GM23248 (cell line): ENCODE measurements around the gene MTERF2. TPM values are rescaled to one million over a fixed set of nuclear protein-coding genes. Genes with fewer than 3 reads are reported as not detected.

ENCODE experiments used
- DNase-seq: peaks from one replicate; pipeline ENCODE4 v3.0.0-alpha.2; 2015
- H2AFZ ChIP-seq: fragments of 200-600 bp; sonication (generic); 2 replicates; pipeline ENCODE4 v1.6.1; 2016; ENCODE audit warnings: antibody characterized with exemption
- H3F3A ChIP-seq: fragments of 200-600 bp; sonication (generic); 2 replicates; pipeline ENCODE4 v1.6.1; 2016; ENCODE audit warnings: mild to moderate bottlenecking, antibody characterized with exemption, mixed run types; ENCODE audit not compliant: insufficient read depth
- H3K27ac ChIP-seq: fragments of 200-600 bp; sonication (generic); 2 replicates; pipeline ENCODE4 v1.5.1; 2016; ENCODE audit warnings: mild to moderate bottlenecking
- H3K27me3 ChIP-seq: fragments of 200-600 bp; sonication (generic); replicated peaks from 2 replicates; pipeline ENCODE4 v1.6.1; 2016; ENCODE audit warnings: mild to moderate bottlenecking; ENCODE audit not compliant: insufficient read depth
- H3K36me3 ChIP-seq: fragments of 200-600 bp; sonication (generic); 2 replicates; pipeline ENCODE4 v1.6.1; 2016; ENCODE audit warnings: low read depth, mild to moderate bottlenecking
- H3K4me1 ChIP-seq: fragments of 200-600 bp; sonication (generic); 2 replicates; pipeline ENCODE4 v1.6.1; 2016; ENCODE audit warnings: mild to moderate bottlenecking; ENCODE audit not compliant: insufficient read depth
- H3K4me2 ChIP-seq: fragments of 200-600 bp; sonication (generic); one replicate; pipeline ENCODE4 v1.6.1; 2016; ENCODE audit warnings: mild to moderate bottlenecking; ENCODE audit not compliant: unreplicated experiment
- H3K4me3 ChIP-seq: fragments of 200-600 bp; sonication (generic); 2 replicates; pipeline ENCODE4 v1.5.1; 2016; ENCODE audit warnings: mild to moderate bottlenecking
- H3K79me2 ChIP-seq: fragments of 200-600 bp; sonication (generic); 2 replicates; pipeline ENCODE4 v1.6.1; 2016; ENCODE audit warnings: mild to moderate bottlenecking; ENCODE audit not compliant: insufficient read depth
- H3K9ac ChIP-seq: fragments of 200-600 bp; sonication (generic); 2 replicates; pipeline ENCODE4 v1.6.1; 2016; ENCODE audit warnings: mild to moderate bottlenecking
- H3K9me2 ChIP-seq: fragments of 200-600 bp; sonication (generic); 2 replicates; pipeline ENCODE4 v1.6.1; 2016; ENCODE audit warnings: mixed run types, mild to moderate bottlenecking, moderate library complexity; ENCODE audit not compliant: insufficient read depth
- H3K9me3 ChIP-seq: fragments of 200-600 bp; sonication (generic); one replicate; pipeline ENCODE4 v1.6.1; 2017; ENCODE audit warnings: low read depth
- H4K20me1 ChIP-seq: fragments of 200-600 bp; sonication (generic); 2 replicates; pipeline ENCODE4 v1.6.0; 2016; ENCODE audit not compliant: insufficient read depth
- EZH2 ChIP-seq: fragments of 200-600 bp; sonication (generic); IDR thresholded peaks from 2 replicates; pipeline ENCODE4 v1.6.1; 2018; ENCODE audit warnings: antibody characterized with exemption, mild to moderate bottlenecking; ENCODE audit not compliant: insufficient read depth, poor library complexity, severe bottlenecking
- EZH2phosphoT487 ChIP-seq: fragments of 200-600 bp; sonication (generic); IDR thresholded peaks from 2 replicates; pipeline ENCODE4 v1.6.1; 2018; ENCODE audit warnings: antibody characterized with exemption, moderate library complexity, mild to moderate bottlenecking, low read depth; ENCODE audit not compliant: insufficient read depth
- WGBS, 2 experiments: methylation state at CpG; one replicate each; pipeline ENCODE4 v1.1.6; 2015 to 2017; ENCODE audit warnings: low lambda C conversion rate in 2 of 2, low coverage in 1 of 2; ENCODE audit errors: missing lambda C conversion rate in 2 of 2; 5-methylcytosine and 5-hydroxymethylcytosine counted together
- in situ Hi-C: fragments of 300-500 bp; cut with MboI; formaldehyde crosslinking; loops from 2 replicates; pipeline ENCODE4 v1.15.0; 2020
- polyA plus RNA-seq: library from polyadenylated mRNA; unstranded; fragments of >200 nt; fragmentation: Nextera tagmentation; extraction: Ambion mirVana; gene quantifications from 2 replicates; pipeline ENCODE4 v1.2.1, GENCODE V29; 2016
- total RNA-seq: library from RNA; depleted of rRNA; stranded (reverse); fragments of >200 nt; shearing (Covaris generic); gene quantifications from 2 replicates; pipeline ENCODE4 v1.2.3, GENCODE V29; 2014; rRNA removed

Gene MTERF2
- 4.6 and 6.4 TPM in 2 replicates for total RNA-seq
- 6.4 and 7.7 TPM in 2 replicates for polyA plus RNA-seq

- H3K9ac ChIP-seq, result peak within 1 kb of the TSS; percentile 91
- 0 to 1% methylated on average over 47 of the region's 50 CpGs for WGBS, 2 experiments
- H4K20me1 ChIP-seq, result no peaks in the 10 kb centered on the region
- H3K79me2 ChIP-seq, result peaks cover 20% of the 10 kb centered on the region
- H2AFZ ChIP-seq, result peak within 1 kb of the TSS; percentile 88
- in situ Hi-C loops, result no loop called here
- no peaks in the 10 kb centered on the region for H3K9me2 ChIP-seq
- H3K27me3 ChIP-seq, result no peaks in the 10 kb centered on the region
- H3K4me2 ChIP-seq, result peak within 1 kb of the TSS; percentile 93
- 0 out of 2 replicates have a peak, but pooled peaks cover 3% of the 10 kb centered on the region for H3K36me3 ChIP-seq
- H3K27ac ChIP-seq, result peak within 1 kb of the TSS; percentile 87
- peak; percentile 98 for DNase-seq
- H3K4me3 ChIP-seq, result peak within 1 kb of the TSS; percentile 81
- TF ChIP-seq EZH2 (no peak), EZH2phosphoT487 (no peak)
- peaks cover 35% of the 10 kb centered on the region for H3K4me1 ChIP-seq
- no peaks in the 10 kb centered on the region for H3K9me3 ChIP-seq
- peaks cover 20% of the 10 kb centered on the region; the same call in 1 of the 2 replicates for H3F3A ChIP-seq
Measured at GRCh38 chr12:106986625-106987389, at the start of gene MTERF2. TSS of gene MTERF2 (minus strand) at chr12:106987146. CDS start at chr12:106978714, 8,432 bp downstream.

DNA sequence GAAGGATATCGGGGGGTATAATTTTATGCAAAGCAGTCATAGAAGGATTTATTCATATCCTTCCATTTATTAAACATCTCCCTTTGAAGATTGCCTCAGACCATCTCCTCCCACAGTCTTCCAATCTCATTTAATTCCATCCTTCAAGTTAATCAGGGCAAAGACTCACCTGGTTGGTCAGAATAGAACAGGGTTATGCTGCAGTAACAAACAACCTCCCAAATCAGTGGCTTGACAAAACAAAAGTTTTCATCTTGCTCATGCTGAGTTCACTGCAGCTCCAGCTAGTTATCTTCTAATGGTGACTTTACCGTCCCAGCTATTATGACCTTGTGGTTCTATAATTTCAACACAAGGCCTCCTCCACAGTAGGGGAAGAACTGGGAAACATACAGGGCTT, 48.8 kb upstream of the MTERF2 start:
- H3K4me2 ChIP-seq, result no peak overlapping the region
- in situ Hi-C loops, result no loop called here
- no peaks in the 10 kb centered on the region for H3K9me2 ChIP-seq
- peaks cover 19% of the 10 kb centered on the region for H3K79me2 ChIP-seq
- H4K20me1 ChIP-seq, result no peaks in the 10 kb centered on the region
- WGBS, 2 experiments, result 93 to 94% methylated on average over 2 of the region's 2 CpGs
- no peaks in the 10 kb centered on the region for H3K9me3 ChIP-seq
- no peak overlapping the region for H3K27ac ChIP-seq
- H3K9ac ChIP-seq, result no peak overlapping the region
- no peaks in the 10 kb centered on the region for H3K27me3 ChIP-seq
- no peaks in the 10 kb centered on the region for H3F3A ChIP-seq
- H3K4me1 ChIP-seq, result no peaks in the 10 kb centered on the region
- no peak overlapping the region for H3K4me3 ChIP-seq
- no peaks in the 10 kb centered on the region for H3K36me3 ChIP-seq
- H2AFZ ChIP-seq, result no peak overlapping the region
- no peak for TF ChIP-seq EZH2
- TF ChIP-seq EZH2phosphoT487, result no peak
- no peak for DNase-seq

DNA sequence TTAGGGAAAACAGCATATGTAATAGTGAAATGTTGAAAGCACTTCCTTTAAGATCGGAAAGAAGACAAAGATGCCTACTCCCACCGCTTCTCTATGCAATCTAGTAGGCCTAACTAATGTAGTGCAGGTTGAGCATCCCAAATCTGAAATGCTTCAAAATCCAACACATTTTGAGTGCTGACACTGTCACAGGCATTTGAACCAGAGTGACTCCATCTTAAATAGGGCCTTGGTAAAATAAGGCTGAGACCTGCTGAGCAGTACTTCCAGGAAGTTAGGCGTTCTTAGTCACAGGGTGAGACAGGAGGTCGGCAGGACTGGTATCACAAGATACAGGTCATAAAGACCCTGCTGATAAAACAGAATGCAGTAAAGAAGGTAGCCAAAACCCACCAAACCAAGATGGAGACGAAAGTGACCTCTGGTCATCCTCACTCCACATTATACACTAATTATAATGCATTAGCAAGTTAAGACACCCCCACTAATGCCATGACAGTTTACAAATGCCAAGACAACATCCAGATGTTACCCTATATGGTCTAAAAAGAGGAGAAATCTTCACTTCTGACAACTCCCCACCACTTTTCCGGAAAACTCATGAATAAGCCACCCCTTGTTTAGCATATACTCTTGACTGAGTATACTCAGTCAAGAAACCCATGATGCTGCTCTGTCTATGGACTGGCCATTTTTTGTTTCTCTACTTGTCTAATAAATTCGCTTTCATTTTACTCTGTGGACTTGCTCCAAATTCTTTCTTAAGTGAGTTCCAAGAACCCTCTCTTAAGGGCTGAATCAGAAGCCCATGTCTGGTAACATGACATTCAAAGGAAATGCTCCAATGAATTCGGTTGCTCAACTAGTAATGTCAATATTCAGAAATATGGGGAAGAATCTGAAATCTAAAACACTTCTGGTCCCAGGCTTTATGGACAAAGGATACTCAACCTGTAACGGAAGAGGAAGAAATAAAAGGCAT, 47.1 kb upstream of the MTERF2 start:
- DNase-seq, result no peak
- no peaks in the 10 kb centered on the region for H4K20me1 ChIP-seq

DNA sequence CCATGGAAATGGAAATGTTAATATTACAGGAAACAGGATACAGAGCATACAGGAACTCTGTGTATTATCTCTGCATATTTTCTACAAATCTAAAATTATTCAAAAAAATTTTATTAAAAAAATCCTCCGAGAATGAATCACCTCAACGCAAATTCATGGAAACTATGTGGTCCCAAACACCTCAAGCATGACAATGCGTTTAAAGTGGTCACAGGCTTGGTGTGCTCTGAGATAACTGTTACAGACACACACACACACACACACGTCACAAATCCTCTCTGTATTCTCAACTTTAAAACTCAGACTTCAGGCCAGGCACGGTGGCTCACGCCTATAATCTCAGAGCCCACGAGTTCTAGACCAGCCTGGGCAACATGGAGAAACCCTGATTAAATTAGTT, 45.3 kb upstream of the MTERF2 start:
- no peak overlapping the region for H3K4me3 ChIP-seq
- in situ Hi-C loops, result no loop called here
- no peaks in the 10 kb centered on the region for H3K9me2 ChIP-seq
- 77 to 78% methylated on average over 7 of the region's 7 CpGs for WGBS, 2 experiments
- H3K27ac ChIP-seq, result no peak overlapping the region
- no peaks in the 10 kb centered on the region for H4K20me1 ChIP-seq
- DNase-seq, result no peak
- peaks cover 31% of the 10 kb centered on the region for H3K79me2 ChIP-seq
- no peak overlapping the region for H3K9ac ChIP-seq
- no peak overlapping the region for H2AFZ ChIP-seq
- no peak overlapping the region for H3K4me2 ChIP-seq
- H3K27me3 ChIP-seq, result no peaks in the 10 kb centered on the region
- peaks cover 5% of the 10 kb centered on the region for H3F3A ChIP-seq
- H3K36me3 ChIP-seq, result no peaks in the 10 kb centered on the region
- H3K9me3 ChIP-seq, result no peaks in the 10 kb centered on the region
- peaks cover 13% of the 10 kb centered on the region for H3K4me1 ChIP-seq
- no peak for TF ChIP-seq EZH2
- no peak for TF ChIP-seq EZH2phosphoT487

More for the DNA sequence above, 47.1 kb upstream of the MTERF2 start:
- H3F3A ChIP-seq, result no peaks in the 10 kb centered on the region
- H3K9me3 ChIP-seq, result no peaks in the 10 kb centered on the region
- no peaks in the 10 kb centered on the region for H3K27me3 ChIP-seq
- H3K9me2 ChIP-seq, result no peaks in the 10 kb centered on the region
- no peak overlapping the region for H3K27ac ChIP-seq
- no peak overlapping the region for H2AFZ ChIP-seq
- H3K4me3 ChIP-seq, result no peak overlapping the region
- TF ChIP-seq EZH2phosphoT487 (no peak), EZH2 (no peak)
- no peak overlapping the region for H3K9ac ChIP-seq
- 96% methylated on average over 9 of the region's 9 CpGs for WGBS, 2 experiments
- H3K4me2 ChIP-seq, result no peak overlapping the region
- H3K36me3 ChIP-seq, result no peaks in the 10 kb centered on the region
- peaks cover 22% of the 10 kb centered on the region for H3K79me2 ChIP-seq
- no peaks in the 10 kb centered on the region; the same call in 1 of the 2 replicates for H3K4me1 ChIP-seq
- in situ Hi-C loops, result no loop called here
